HG02678 (cell line): Measurements from ENCODE around the gene BARHL1.
"Not testable (repeated sequence)": the region's sequence is repeated elsewhere in the genome, so short reads cannot be mapped to it uniquely, and the experiment has no call there.

Experiments used
- ATAC-seq: cut with Tn5 transposase; IDR thresholded peaks from one replicate; pipeline ENCODE4 v1.9.1; 2021; ENCODE audit warnings: mild to moderate bottlenecking, moderate library complexity; ENCODE audit not compliant: unreplicated experiment

BARHL1 gene

DNA sequence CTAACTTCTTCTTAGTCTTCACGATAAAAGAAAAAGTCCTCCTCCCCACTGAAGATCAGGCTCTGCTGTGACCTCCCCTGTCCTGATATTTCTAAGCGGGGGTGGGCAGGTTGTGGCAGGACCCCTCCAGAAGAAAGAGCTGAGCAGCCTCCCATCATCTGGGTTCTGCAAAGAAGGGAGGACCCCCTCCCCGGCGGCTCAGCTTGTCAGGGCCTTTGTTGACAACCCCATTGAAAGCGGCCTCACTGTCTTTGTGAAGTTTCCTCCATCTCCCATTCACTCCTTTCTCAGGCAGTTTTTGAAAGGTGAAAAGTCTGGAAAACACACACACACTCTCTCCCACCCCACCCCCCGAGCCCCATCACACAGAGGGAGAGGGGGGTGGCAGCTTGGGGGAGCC, 26.2 kb upstream of the BARHL1 start:
- ATAC-seq = no peak

DNA sequence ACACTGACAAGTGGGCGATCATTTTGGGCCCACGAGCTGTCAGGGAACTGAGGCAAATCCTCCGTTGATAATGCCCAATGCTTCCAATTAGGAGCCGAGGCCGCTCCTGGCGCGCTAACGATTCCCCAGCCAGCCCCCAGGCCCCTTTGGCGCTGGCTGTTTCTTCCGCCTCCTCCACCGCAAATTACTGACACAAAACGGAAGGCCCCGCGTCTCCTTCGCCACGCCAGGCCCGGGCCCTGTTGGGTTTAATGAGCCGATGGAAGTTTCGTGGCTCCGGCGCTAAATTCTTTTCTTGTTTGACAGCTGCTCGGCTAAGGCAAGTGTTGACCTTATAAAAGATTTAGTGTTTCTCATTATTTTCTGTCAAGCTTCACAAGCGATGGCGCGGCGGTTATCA, 25.7 kb upstream of the BARHL1 start:
- no peak for ATAC-seq

DNA sequence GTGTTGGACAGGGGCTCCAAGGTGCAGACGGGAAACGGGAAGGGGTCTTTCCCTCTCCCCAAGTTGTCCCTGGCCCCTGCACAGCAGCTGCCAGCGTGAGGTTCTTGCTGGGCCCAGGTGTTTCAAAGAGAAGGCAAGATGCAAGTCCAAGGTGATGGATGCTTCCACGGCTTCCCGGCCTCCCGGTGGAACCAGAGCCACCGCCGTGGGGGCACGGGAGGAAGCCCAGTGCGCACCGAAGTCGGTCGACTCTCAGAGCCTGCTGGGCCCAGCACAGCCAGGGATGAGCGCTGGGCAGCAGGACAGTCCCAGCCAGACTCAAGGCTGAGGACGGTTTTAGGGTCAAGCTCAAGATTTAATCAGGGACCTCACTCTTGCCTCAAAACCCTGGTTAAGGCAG, 25.2 kb upstream of the BARHL1 start:
- no peak for ATAC-seq

DNA sequence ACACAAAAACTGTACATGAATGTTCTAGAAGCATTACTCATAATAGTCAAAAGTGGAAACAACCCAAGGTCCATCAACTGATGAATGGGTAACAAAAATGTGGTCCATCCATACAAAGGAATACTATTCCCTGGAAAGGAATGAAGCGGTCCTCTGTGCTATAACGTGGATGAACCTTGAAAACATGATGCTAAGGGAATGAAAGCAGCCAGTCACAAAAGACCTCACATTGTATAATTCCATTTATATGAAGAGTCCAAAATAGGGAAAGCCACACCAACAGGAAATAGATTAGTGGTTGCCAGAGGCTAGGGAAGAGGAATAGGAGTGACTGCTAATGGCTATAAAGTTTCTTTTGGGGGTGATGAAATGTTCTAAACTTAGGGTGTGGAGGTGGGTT, 22.7 kb upstream of the BARHL1 start:
- ATAC-seq = no peak

DNA sequence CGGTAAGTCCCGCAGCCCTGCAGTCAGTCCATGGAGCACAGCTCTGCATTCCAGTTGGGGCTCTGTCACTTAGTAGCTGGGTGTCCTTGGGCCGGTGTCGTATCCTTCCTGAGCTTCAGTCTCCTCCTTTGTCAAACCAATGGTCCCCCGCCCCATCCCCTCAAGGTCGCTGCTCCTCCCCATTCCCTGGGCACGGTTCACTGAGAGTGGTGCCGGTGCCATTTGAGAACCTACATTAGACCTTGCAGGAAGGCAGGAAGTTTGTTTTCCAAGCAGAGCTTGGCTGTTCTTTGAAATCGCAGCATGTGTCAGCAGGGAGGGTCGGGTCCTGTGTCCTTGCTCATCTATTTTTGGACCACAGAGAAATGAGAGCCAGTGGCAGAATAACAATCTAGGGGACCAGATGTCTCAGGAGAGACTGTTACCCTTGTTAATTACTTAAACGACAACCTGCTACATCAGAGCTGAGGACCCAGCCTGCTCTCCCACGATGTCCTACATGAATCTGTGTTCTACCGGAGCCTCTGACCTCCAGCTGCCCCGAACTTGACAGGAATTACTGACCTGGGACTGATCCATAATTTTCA, 21.7 kb upstream of the BARHL1 start:
- no peak for ATAC-seq

DNA sequence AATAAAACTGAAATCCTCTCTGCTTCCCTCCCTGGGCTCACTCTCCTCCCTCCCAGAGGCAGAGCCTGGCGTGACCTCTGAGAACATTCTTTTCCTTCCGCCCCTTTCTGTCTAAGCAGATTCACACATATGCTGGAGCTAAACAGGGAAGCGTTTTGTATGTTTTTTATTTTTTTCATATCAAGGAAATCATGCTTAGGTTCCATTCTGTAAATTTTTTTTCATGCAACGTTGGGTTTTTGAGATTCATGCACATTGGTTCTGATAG, 20.2 kb upstream of the BARHL1 start:
- no peak for ATAC-seq

DNA sequence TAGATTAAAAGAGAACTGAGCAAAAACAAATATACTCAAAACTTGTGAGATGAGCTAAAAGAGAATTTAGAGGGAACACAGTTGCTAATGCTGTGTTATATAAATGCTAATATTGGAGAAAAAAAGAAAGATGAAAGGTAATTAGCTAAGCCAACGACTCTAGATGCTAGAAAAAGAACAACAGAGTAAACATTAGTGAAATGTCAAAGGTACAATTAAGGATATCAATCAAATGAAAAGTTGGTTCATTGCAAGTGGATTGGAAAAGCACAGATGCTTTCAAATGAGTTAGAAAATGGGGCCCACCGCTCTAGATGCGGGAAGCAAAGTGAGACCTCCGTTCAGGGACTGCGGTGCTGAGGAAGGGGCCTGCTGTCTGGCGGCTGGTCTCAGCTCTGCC, 17.9 kb upstream of the BARHL1 start:
- no peak for ATAC-seq

DNA sequence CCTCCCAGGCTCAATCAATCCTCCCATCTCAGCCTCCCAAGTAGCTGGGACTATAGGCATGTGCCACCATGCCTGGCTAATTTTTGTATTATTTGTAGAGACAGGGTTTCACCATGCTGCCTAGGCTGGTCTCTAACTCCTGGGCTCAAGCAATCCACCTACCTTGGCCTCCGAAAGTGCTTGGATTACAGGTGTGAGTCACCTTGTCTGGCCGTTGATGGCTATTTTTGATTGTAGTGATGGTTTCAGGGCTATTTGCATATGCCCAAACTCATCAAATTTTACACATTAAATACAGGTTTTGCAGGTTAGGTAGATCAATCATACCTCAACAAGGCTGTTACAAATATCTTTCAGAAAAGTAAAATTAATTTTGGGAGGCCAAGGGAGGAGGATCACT, 13.6 kb upstream of the BARHL1 start:
- not testable (repeated sequence) for ATAC-seq

DNA sequence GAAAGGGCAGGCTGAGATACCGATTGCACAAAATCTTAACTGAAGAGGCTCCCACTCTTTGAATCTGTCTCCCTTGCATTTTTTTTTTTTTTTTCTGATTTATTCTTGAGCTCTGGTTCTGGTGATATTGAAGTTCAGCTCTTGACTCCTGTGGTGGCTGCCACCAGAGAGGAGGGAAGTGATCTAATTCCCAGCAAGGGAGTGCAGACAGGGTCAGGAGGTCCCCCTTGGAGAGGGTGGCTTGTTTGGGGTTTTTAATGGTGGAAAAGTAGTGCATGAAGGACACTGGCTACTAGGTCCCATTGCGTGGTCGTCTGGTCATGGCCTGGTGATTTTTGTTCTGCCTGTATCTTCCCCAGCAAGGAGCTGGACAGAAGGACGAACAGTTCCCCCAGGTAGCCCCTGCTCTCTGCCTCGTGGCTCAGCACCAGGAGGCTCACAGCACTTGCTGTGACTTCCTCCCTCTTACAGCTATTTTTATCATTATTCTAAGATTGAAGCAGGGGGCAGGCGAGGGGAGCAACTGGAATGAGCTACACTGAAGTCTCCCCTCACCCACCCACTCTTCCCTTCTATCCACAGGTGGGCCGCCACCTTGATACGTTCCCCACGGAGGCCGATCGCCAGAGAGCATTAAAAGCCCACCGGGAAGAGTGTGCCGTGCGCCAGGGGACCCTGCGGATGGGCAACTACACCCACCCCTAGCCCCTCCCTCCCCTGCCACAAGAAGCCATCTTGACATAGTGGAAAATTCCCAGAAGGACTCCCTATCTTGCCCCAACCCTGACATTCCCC, 10.4 kb upstream of the BARHL1 start:
- no peak for ATAC-seq

DNA sequence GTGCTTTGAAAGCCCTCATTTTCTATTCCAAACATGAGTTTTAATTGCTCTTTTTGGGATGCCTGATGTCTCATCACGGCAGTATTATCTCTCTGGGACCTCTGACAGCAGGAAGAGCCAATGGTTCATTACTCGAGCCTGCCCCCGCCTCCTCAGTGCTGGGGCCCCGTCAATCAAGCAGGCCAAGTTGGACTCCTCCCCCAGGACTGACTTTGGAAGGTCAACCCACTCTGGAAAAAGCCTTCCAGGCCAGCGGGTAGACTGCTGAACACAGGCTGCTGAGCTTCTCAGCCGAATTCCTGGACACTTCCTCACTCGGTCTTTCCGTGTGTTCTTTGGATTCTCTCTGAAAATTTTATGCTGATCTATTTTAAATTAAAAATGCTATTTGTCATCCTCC, 9.5 kb upstream of the BARHL1 start:
- ATAC-seq = no peak

DNA sequence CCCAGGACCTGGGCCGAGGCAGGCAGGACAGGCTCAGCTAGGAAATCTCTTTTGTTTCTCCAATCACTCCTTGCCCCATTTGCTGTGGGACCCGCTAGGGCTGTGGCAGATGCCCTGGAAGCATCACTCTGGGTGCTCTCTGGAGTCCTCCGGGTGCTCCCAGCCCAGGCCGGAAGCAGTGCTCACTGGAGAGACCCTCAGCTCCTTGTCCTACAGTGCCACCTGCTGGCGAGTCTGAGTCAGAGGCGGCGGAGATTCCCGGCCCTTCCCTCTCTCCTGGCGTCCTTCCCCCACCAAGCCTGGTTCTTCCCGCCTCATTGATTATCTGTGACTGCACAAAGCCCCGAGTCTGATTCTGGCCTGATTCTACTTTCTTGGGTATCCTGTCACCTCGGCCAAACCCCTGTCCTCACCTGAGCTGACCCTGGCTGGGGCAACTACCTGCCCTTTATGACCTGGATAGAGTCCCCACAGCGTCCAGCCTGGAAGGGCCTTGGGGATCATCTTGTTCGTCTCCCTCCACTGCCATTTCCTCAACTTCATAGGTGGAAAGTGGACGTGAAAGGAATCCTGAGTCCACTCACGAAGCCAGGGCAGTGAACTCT, 7.3 kb upstream of the BARHL1 start:
- ATAC-seq = no peak

DNA sequence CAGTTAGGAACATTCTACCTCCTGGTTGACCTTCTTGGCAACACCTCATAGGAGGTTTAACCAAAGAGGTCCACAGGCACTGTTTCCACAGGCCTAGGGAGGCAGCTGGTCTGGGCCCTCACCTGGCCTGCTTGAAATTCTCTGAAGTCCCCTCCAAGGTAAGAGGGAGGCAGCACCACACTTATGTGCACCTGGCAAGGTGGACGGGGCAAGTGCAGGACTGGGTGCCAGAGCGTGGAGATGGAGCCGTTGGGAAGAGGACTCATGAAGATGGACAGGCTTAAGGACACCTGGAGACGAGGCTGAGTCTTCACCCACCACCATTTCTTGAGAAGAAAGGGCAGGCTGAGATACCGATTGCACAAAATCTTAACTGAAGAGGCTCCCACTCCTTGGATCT, 6.6 kb upstream of the BARHL1 start:
- ATAC-seq = no peak

DNA sequence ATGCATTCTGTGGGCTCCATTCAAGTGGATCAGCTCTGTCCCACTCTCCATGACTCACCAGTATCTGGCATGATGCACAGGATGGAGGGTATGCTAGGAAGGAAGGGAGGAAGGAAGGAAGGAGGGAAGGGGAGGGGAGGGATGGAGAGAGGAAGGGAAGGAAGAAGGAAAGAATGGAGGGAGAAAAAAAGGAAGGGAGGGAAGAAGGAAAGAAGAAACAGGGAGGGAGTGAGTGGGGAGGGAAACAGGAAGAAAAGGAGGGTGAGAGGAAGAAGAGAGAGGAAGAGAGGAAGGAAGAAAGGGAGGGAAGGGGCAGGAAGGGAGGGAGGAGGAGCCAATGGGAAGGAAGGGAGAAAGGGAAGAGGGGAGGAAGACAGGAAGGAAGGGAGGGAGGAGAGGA, 5.3 kb upstream of the BARHL1 start:
- ATAC-seq = no peak

DNA sequence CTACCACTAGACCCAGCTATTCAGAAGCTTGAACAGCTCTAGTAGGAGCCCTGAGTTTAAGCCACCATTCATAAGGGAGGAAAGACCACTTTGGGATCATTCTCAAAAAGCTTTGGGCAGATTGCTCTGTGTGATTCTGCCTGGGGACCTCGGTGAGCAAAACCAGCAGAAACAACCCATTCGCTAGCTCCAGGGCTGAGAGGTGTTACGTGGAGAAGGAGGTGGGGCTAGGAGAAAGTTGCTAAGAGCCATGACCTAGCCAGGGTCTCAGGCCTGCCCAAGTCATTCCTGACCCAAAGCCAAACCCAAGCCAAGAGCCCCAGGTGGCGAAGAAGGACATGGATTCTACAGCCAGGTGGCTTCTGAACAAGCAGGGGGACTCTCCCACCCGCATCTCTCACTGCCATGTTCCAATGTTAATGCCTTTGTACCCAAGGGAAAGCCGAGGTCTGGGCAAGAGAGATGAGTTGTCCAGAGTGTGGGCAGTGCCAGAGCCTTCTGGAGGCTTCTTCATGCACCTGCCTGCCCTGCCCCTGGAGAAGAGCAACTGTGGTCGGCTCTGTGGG, 4.0 kb upstream of the BARHL1 start:
- no peak for ATAC-seq

DNA sequence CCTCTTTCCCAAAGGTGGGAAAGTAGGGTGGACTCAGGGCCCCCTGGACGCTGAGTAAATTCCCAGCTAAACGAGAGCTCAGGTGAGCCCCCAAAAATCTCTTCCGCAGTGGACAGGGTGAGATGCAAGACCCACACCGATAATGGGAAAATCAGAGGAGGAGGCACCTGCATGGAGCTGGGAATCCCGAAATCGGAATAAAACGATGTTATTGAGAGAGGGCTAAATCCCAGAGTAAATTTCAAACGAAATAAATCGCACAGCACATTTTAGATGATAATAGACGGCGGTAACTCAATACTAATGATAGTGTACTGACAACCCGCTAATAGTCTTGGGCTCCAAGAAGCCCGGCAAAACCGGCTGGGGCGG, 3.0 kb upstream of the BARHL1 start:
- no peak for ATAC-seq

DNA sequence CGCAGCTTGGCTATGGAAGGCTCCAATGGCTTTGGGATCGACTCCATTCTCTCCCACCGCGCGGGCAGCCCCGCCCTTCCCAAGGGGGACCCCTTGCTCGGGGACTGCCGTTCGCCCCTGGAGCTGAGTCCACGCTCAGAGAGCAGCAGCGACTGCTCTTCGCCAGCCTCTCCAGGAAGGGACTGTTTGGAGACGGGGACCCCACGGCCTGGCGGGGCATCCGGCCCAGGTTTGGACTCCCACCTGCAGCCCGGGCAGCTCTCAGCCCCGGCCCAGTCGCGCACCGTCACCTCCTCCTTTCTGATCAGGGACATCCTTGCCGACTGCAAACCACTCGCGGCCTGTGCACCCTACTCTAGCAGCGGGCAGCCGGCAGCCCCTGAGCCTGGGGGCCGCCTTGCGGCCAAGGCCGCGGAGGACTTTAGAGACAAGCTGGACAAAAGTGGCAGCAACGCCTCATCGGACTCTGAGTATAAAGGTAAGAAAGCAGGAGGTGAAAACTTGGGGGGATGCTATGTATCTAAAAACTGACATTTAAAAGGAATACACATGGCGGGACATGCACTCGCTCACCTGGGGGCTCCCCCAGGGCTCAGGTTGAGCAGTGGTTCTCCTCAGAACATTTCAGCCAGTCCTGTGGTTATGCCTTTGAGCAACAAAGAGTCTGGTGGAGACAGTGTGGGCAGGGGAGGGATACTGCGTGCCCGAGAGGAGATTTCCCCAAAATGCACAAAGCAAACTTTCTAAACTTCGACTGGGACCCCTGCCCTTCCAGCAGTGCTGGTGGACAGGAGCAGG, 579 bp downstream of the BARHL1 start:
- ATAC-seq = no peak

DNA sequence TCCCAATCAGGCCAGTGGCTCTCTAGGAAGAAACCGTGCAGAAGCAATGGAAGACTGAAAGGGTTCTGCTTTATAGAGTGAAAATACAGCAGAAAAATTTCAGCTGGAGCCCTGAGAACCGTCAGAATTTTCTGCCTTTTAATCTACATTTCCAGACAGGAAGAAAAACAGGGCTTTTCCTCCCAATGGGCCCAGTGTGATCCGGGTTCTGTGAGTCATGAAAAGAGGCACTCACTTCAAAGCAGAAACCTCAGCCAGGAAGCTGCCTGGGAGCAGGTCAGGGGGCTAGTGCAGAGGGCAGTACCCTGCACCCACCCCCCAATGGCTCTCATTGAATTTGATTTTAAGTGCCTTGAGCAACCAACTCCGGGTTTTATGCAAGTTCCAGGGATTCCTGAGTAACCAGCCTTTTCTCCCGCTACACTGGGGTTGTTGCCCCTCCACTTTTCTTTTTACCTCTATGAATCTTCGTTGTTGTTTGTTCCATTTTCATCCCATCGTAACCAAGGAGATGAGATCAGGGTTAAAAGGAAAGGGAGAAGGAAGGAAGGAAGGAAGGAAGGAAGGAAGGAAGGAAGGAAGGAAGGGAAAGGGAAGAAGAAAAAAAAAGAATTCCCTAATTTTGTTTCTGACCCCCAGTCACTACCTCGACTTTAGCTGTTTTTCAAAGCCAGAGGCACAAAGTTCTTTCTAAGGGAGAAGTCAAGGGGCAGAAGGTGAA, 1.3 kb downstream of the BARHL1 start:
- ATAC-seq = no peak

DNA sequence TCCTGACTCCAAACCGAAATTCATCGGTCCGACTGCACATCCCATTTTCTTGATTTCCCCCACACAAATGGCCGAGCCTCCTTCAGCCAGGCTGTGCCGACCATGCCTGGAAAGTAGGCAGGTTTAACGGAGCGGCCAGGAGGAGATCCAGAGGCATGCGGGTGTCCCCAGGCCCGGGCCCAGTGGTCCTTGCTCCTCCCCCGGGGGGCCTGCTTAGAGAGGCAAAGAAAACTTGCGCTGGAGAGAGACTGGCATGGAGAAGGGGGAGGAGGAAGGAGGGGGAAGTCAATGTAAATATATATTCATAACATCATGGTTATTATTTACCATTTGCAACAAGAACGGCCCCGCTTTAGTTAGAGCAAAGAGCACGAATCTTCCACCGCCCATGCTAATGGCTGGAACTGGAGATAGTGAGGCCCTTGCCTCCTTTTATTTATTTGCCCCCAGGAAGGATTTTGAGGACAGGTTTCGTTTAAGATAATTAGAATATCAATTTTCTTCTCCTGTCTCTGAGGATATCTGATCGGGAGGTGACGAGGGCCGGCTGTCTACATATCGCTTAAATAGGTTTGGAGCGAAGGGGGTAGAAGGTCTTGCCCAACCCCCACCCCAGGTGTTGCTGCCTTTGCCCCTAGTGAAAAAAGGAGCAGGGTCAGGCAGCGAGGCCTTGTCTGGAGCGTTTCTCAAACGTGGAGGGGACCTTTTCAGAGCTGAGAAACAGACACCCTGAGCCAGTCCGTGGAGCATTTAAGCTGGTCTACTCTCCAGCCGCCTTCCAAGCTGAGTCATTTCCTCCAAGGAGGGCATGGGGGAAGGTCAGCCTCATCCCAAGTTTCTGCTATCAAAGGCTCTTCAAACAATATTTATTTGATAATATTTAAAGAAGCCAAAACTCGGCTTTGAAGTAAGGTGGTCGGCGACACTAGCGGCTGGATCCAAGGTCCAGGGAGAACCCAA, 2.5 kb downstream of the BARHL1 start:
- ATAC-seq = no peak

DNA sequence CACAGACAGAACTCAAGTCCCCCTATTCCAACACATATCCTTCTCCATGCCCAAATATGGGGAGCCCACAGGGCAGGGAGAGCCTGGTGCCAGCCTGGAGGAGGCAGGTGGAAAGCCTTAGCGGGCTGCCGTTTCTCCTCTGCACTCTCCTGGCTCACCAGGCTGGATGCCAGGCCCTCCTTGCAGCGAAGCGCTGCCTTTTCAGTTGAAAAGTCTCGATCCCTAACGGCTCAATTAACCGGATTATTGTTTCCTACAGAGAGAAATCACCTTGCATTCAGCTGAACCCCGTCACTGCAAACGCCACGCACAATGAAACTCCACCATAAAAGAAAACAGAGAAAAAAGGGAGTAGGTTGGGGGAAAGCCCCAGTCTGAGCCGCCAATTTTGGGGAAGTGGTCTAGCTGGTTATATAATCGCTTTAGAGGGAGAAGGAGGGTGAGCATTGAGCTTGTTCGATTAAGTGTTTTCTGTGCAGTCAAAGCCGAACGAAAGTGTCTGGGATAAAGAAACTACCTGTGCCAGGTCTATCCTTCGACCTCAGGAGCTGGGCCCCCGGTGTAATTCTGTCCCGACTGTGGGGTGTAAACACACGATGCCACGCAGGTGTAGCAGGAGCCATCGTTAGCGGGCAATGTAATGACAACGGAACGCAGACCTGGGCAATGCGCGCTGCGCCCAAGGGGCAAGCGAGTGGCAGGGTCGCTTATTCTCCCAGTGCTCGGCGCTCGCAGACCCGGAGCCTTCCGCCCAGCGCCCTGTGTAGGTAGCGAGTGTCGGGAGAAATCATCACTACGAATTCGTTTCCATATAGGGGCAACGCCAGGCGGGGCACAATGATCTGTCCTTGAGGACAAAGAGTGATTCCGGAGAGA, 3.8 kb downstream of the BARHL1 start:
- ATAC-seq = no peak
